ACC112 (cell line): ENCODE data around the gene PIK3R6.

Experiments
- H2AFZ ChIP-seq: fragments of 200-600 bp; sonication (generic); one replicate; pipeline ENCODE4 v1.6.0; 2017; ENCODE audit warnings: antibody characterized with exemption, low read length; ENCODE audit not compliant: unreplicated experiment
- H3K27ac ChIP-seq: fragments of 200-600 bp; sonication (generic); 2 replicates; pipeline ENCODE4 v1.5.1; 2014; ENCODE audit warnings: low read depth, mild to moderate bottlenecking, antibody characterized with exemption, low read length, moderate library complexity
- H3K27me3 ChIP-seq: fragments of 200-600 bp; sonication (generic); 2 replicates; pipeline ENCODE4 v1.6.1; 2014; ENCODE audit warnings: mild to moderate bottlenecking, antibody characterized with exemption, low read length, moderate library complexity, mixed read lengths; ENCODE audit not compliant: insufficient read depth
- H3K36me3 ChIP-seq: fragments of 200-600 bp; sonication (generic); 2 replicates; pipeline ENCODE4 v1.6.1; 2016; ENCODE audit warnings: mild to moderate bottlenecking, antibody characterized with exemption, low read length, moderate library complexity, mixed read lengths; ENCODE audit not compliant: insufficient read depth
- H3K4me1 ChIP-seq: fragments of 200-600 bp; sonication (generic); one replicate; pipeline ENCODE4 v1.6.1; 2016; ENCODE audit warnings: low read length, mixed read lengths; ENCODE audit not compliant: insufficient read depth, unreplicated experiment, control insufficient read depth
- H3K4me3 ChIP-seq: fragments of 200-600 bp; sonication (generic); 2 replicates; pipeline ENCODE4 v1.5.1; 2014; ENCODE audit warnings: mild to moderate bottlenecking, low read depth, low read length
- H3K79me2 ChIP-seq: fragments of 200-600 bp; sonication (generic); one replicate; pipeline ENCODE4 v1.6.0; 2016; ENCODE audit warnings: low read length; ENCODE audit not compliant: control insufficient read depth, unreplicated experiment, insufficient read depth

PIK3R6 gene

GRCh38 chr17:8872705-8873435 is 5.4 kb upstream of the PIK3R6 start:
- Histone ChIP-seq H3K79me2 (no peaks in the 10 kb centered on the region), H3K4me3 (no peak overlapping the region), H3K36me3 (no peaks in the 10 kb centered on the region), H3K4me1 (no peaks in the 10 kb centered on the region), H3K27me3 (peaks cover 53% of the 10 kb centered on the region), H3K27ac (no peak overlapping the region), H2AFZ (no peak overlapping the region)

GRCh38 chr17:8872036-8872704 is 4.7 kb upstream of the PIK3R6 start:
- H2AFZ ChIP-seq = no peak overlapping the region
- peaks cover 58% of the 10 kb centered on the region for H3K27me3 ChIP-seq
- H3K27ac ChIP-seq = no peak overlapping the region

GRCh38 chr17:8871081-8871581 is 3.7 kb upstream of the PIK3R6 start:
- no peak overlapping the region for H2AFZ ChIP-seq
- peaks cover 58% of the 10 kb centered on the region for H3K27me3 ChIP-seq
- H3K79me2 ChIP-seq = no peaks in the 10 kb centered on the region
- no peaks in the 10 kb centered on the region for H3K4me1 ChIP-seq
- H3K36me3 ChIP-seq = no peaks in the 10 kb centered on the region
- H3K4me3 ChIP-seq = no peak overlapping the region
- H3K27ac ChIP-seq = no peak overlapping the region

More at GRCh38 chr17:8872036-8872704, 4.7 kb upstream of the PIK3R6 start:
- H3K36me3 ChIP-seq = no peaks in the 10 kb centered on the region
- H3K79me2 ChIP-seq = no peaks in the 10 kb centered on the region
- H3K4me3 ChIP-seq = no peak overlapping the region
- H3K4me1 ChIP-seq = no peaks in the 10 kb centered on the region

- Histone ChIP-seq H3K4me3 (no peak overlapping the region), H3K27ac (no peak overlapping the region), H3K27me3 (peaks cover 55% of the 10 kb centered on the region), H3K36me3 (no peaks in the 10 kb centered on the region), H3K79me2 (no peaks in the 10 kb centered on the region), H3K4me1 (no peaks in the 10 kb centered on the region), H2AFZ (no peak overlapping the region)
These were observed 3.0 kb upstream of the PIK3R6 start for GRCh38 chr17:8870406-8871040.

- Histone ChIP-seq H2AFZ (no peak overlapping the region), H3K79me2 (no peaks in the 10 kb centered on the region), H3K4me3 (no peak overlapping the region), H3K27ac (no peak overlapping the region), H3K36me3 (no peaks in the 10 kb centered on the region), H3K27me3 (peaks cover 54% of the 10 kb centered on the region), H3K4me1 (no peaks in the 10 kb centered on the region)
These were observed 1.8 kb upstream of the PIK3R6 start for GRCh38 chr17:8869114-8869815.

- no peaks in the 10 kb centered on the region for H3K4me1 ChIP-seq
- no peak overlapping the region for H2AFZ ChIP-seq
- no peak overlapping the region for H3K4me3 ChIP-seq
- H3K79me2 ChIP-seq = no peaks in the 10 kb centered on the region
- no peak overlapping the region for H3K27ac ChIP-seq
- no peaks in the 10 kb centered on the region for H3K36me3 ChIP-seq
- H3K27me3 ChIP-seq = peaks cover 46% of the 10 kb centered on the region
These were observed 1.1 kb upstream of the PIK3R6 start for GRCh38 chr17:8868529-8868951.

GRCh38 chr17:8868092-8868491 is 618 bp upstream of the PIK3R6 start:
- Histone ChIP-seq H2AFZ (no peak overlapping the region), H3K79me2 (no peaks in the 10 kb centered on the region), H3K36me3 (no peaks in the 10 kb centered on the region), H3K4me1 (no peaks in the 10 kb centered on the region), H3K27ac (no peak overlapping the region), H3K4me3 (no peak overlapping the region), H3K27me3 (peaks cover 42% of the 10 kb centered on the region)

GRCh38 chr17:8865811-8866210 is 1.7 kb downstream of the PIK3R6 start:
- H3K4me1 ChIP-seq = no peaks in the 10 kb centered on the region
- no peak overlapping the region for H3K27ac ChIP-seq
- no peaks in the 10 kb centered on the region for H3K36me3 ChIP-seq
- peaks cover 29% of the 10 kb centered on the region for H3K27me3 ChIP-seq
- H2AFZ ChIP-seq = no peak overlapping the region
- H3K4me3 ChIP-seq = no peak overlapping the region
- no peaks in the 10 kb centered on the region for H3K79me2 ChIP-seq

- H2AFZ ChIP-seq = no peak overlapping the region
- peaks cover 25% of the 10 kb centered on the region for H3K27me3 ChIP-seq
- H3K27ac ChIP-seq = no peak overlapping the region
- no peak overlapping the region for H3K4me3 ChIP-seq
- no peaks in the 10 kb centered on the region for H3K4me1 ChIP-seq
- H3K79me2 ChIP-seq = no peaks in the 10 kb centered on the region
- H3K36me3 ChIP-seq = no peaks in the 10 kb centered on the region
These were observed 2.1 kb downstream of the PIK3R6 start for GRCh38 chr17:8865385-8865784.

- Histone ChIP-seq H3K36me3 (no peaks in the 10 kb centered on the region), H3K4me1 (peaks cover 20% of the 10 kb centered on the region), H3K79me2 (no peaks in the 10 kb centered on the region), H2AFZ (no peak overlapping the region), H3K4me3 (no peak overlapping the region), H3K27me3 (peaks cover 2% of the 10 kb centered on the region), H3K27ac (no peak overlapping the region)
These were observed 5.0 kb downstream of the PIK3R6 start for GRCh38 chr17:8862213-8863056.
